Body of pancreas (tissue), 4 donors: ENCODE measurements around the gene TFAP2B. TPM values are rescaled to one million over a fixed set of nuclear protein-coding genes. Genes with fewer than 3 reads are reported as not detected.
A peak's percentile ranks its signal among the peaks of the same experiment; 100 is the strongest.

Source experiments
- ATAC-seq: fragments of 150-250 bp; one replicate; pipeline ENCODE4 v1.9.1; 2016
- DNase-seq, 4 donors: peaks; one replicate each; pipeline ENCODE4 v3.0.0-alpha.2; 2019
- H3K27ac ChIP-seq, 4 donors: fragments of 200-600 bp; sonication (generic); 1 replicate in 3 of 4; 2 replicates in 1 of 4; pipeline versions ENCODE4 v1.5.1 to v1.6.1; 2016 to 2019; ENCODE audit warnings: mild to moderate bottlenecking in 1 of 4, mixed read lengths in 1 of 4, moderate library complexity in 1 of 4
- H3K27me3 ChIP-seq, 2 donors: fragments of 200-600 bp; sonication (generic); one replicate each; pipeline ENCODE4 v1.6.0; 2016; ENCODE audit warnings: mild to moderate bottlenecking in 1 of 2
- H3K36me3 ChIP-seq, 2 donors: fragments of 200-600 bp; sonication (generic); replicated peaks in 1 of 2; 2 replicates each; pipeline ENCODE4 v1.5.1; 2016; ENCODE audit warnings: low read depth in 2 of 2; ENCODE audit not compliant: insufficient read depth in 1 of 2
- H3K4me1 ChIP-seq: fragments of 200-600 bp; sonication (generic); one replicate; pipeline ENCODE4 v1.6.0; 2016
- H3K4me3 ChIP-seq, 2 donors: fragments of 200-600 bp; sonication (generic); 1 replicate in 1 of 2; 2 replicates in 1 of 2; pipeline ENCODE4 v1.5.1; 2016 to 2019
- H3K9me3 ChIP-seq, 3 donors: fragments of 200-600 bp; sonication (generic); 1 replicate in 2 of 3; 2 replicates in 1 of 3; pipeline ENCODE4 v1.5.1; 2016
- CTCF ChIP-seq, 7 experiments: fragments of 450-650 bp in 4 of 7; fragments of 200-600 bp in 3 of 7; sonication (generic) in 3 of 7; IDR thresholded peaks; one replicate each; pipeline ENCODE4 v1.5.1; 2016 to 2019; ENCODE audit warnings: antibody characterized with exemption in 7 of 7
- POLR2A ChIP-seq, 3 donors: fragments of 450-650 bp; IDR thresholded peaks; one replicate each; pipeline ENCODE4 v1.6.1; 2016; ENCODE audit warnings: antibody characterized with exemption in 3 of 3, mild to moderate bottlenecking in 2 of 3
- WGBS, 2 donors: methylation state at CpG; one replicate each; pipeline ENCODE4 v1.1.5; 2017; 5-methylcytosine and 5-hydroxymethylcytosine counted together
- intact Hi-C: fragments of 100-400 bp; cut with DNase I; formaldehyde crosslinking; loops from one replicate; pipeline ENCODE4 v1.15.1; 2023
- total RNA-seq, 2 donors: library from RNA; depleted of rRNA; stranded (reverse); fragments of >200 nt; gene quantifications; one replicate each; pipeline ENCODE4 v1.1.0, GENCODE V29; 2016

The TFAP2B gene
- total RNA-seq, 2 donors from 2014 or later = not detected

- H3K9me3 ChIP-seq = no peaks in the 10 kb centered on the region
- peaks cover 0 to 28% of the 10 kb centered on the region in 2 donors for H3K27me3 ChIP-seq
- H3K4me1 ChIP-seq = peaks cover 18% of the 10 kb centered on the region
- 1 to 3% methylated on average over 20 to 22 of the region's 22 CpGs for WGBS, 2 donors
- ATAC-seq (no peak), DNase-seq (no peak)
- H3K27ac ChIP-seq = no peak overlapping the region
- H3K4me3 ChIP-seq = no peak overlapping the region
- no peaks in the 10 kb centered on the region for H3K36me3 ChIP-seq
- TF ChIP-seq CTCF (IDR thresholded peaks at IDR 0.05) (no peak), POLR2A (IDR thresholded peaks at IDR 0.05) (no peak)
- intact Hi-C loops = no loop called here
Observed at GRCh38 chr6:50849796-50850180, 31.1 kb downstream of the TFAP2B start.

GRCh38 chr6:50850223-50851048, 31.8 kb downstream of the TFAP2B start:
- 1 to 6% methylated on average over 16 to 52 of the region's 55 CpGs for WGBS, 2 donors
- ATAC-seq (peak; percentile 67), DNase-seq (peak; percentile 23 to 54 (median 29))
- Histone ChIP-seq H3K27ac (no peak overlapping the region), H3K9me3 (no peaks in the 10 kb centered on the region), H3K36me3 (no peaks in the 10 kb centered on the region), H3K4me3 (no peak overlapping the region), H3K27me3 (peaks cover 0 to 22% of the 10 kb centered on the region in 2 donors), H3K4me1 (peaks cover 18% of the 10 kb centered on the region)
- TF ChIP-seq POLR2A (IDR thresholded peaks at IDR 0.05) (no peak), CTCF (IDR thresholded peaks at IDR 0.05) (no peak)
- intact Hi-C loops = no loop called here

GRCh38 chr6:50851049-50851845, 32.6 kb downstream of the TFAP2B start:
- ATAC-seq = no peak
- intact Hi-C loops = no loop called here
- no peak for DNase-seq
- WGBS, 2 donors = 6 to 11% methylated on average over 31 of the region's 31 CpGs
- H3K4me3 ChIP-seq = no peak overlapping the region
- H3K4me1 ChIP-seq = peaks cover 18% of the 10 kb centered on the region
- peaks cover 0 to 14% of the 10 kb centered on the region in 2 donors for H3K27me3 ChIP-seq
- H3K9me3 ChIP-seq = no peaks in the 10 kb centered on the region
- H3K27ac ChIP-seq = no peak overlapping the region
- no peaks in the 10 kb centered on the region for H3K36me3 ChIP-seq
- no peak for TF ChIP-seq POLR2A (IDR thresholded peaks at IDR 0.05)
- TF ChIP-seq CTCF (IDR thresholded peaks at IDR 0.05) = no peak

GRCh38 chr6:50853939-50854338, 35.3 kb downstream of the TFAP2B start:
- intact Hi-C loops = no loop called here
- ATAC-seq (no peak), DNase-seq (no peak)
- H3K4me3 ChIP-seq = no peak overlapping the region
- H3K9me3 ChIP-seq = no peaks in the 10 kb centered on the region
- TF ChIP-seq POLR2A (IDR thresholded peaks at IDR 0.05) = no peak
- TF ChIP-seq CTCF (IDR thresholded peaks at IDR 0.05) = no peak
- peaks cover 0 to 13% of the 10 kb centered on the region in 2 donors for H3K27me3 ChIP-seq
- WGBS, 2 donors = 13 to 18% methylated on average over 6 of the region's 6 CpGs
- H3K4me1 ChIP-seq = peaks cover 18% of the 10 kb centered on the region
- no peak overlapping the region for H3K27ac ChIP-seq
- no peaks in the 10 kb centered on the region for H3K36me3 ChIP-seq
